HG02852 (cell line): ENCODE results near the gene ADAMTS17.
A peak's percentile ranks its signal among the peaks of the same experiment; 100 is the strongest.
"Not testable (repeated sequence)": the region's sequence is repeated elsewhere in the genome, so short reads cannot be mapped to it uniquely, and the experiment has no call there.

Source experiments
- ATAC-seq: cut with Tn5 transposase; IDR thresholded peaks from one replicate; pipeline ENCODE4 v1.9.1; 2021; ENCODE audit warnings: mild to moderate bottlenecking, moderate library complexity; ENCODE audit not compliant: unreplicated experiment

ADAMTS17 gene

DNA sequence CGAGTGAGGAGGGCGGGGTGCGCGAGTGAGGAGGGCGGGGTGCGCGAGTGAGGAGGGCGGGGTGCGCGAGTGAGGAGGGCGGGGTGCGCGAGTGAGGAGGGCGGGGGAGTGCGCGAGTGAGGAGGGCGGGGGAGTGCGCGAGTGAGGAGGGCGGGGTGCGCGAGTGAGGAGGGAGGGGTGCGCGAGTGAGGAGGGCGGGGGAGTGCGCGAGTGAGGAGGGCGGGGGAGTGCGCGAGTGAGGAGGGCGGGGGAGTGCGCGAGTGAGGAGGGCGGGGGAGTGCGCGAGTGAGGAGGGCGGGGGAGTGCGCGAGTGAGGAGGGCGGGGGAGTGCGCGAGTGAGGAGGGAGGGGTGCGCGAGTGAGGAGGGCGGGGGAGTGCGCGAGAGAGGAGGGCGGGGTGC, 415.2 kb downstream of the ADAMTS17 start:
- not testable (repeated sequence) for ATAC-seq

GRCh38 chr15:99925661-99926461, 415.9 kb downstream of the ADAMTS17 start:
- peak; percentile 55 for ATAC-seq

GRCh38 chr15:99923711-99924110, 418.1 kb downstream of the ADAMTS17 start:
- no peak for ATAC-seq
